ENCODE data around the gene ANXA1.

The ANXA1 gene

GRCh38 chr9:73131461-73131860 lies 20.2 kb upstream of the ANXA1 start:
- TF ChIP-seq CTCF (IDR thresholded peaks at IDR 0.05; ENCODE audit: insufficient read depth, missing control alignments): no peak
- no peak for DNase-seq (ENCODE audit: insufficient read length, low spot score)
- no peak for FAIRE-seq

- DNase-seq (ENCODE audit: insufficient read length, low spot score) (no peak), FAIRE-seq (no peak)
- no peak for TF ChIP-seq CTCF (IDR thresholded peaks at IDR 0.05; ENCODE audit: insufficient read depth, missing control alignments)
Observed at GRCh38 chr9:73132034-73132776, 19.5 kb upstream of the ANXA1 start.

GRCh38 chr9:73133022-73133651 lies 18.5 kb upstream of the ANXA1 start:
- FAIRE-seq (no peak), DNase-seq (ENCODE audit: insufficient read length, low spot score) (no peak)
- no peak for TF ChIP-seq CTCF (IDR thresholded peaks at IDR 0.05; ENCODE audit: insufficient read depth, missing control alignments)

GRCh38 chr9:73133921-73134407 lies 17.7 kb upstream of the ANXA1 start:
- no peak for DNase-seq (ENCODE audit: insufficient read length, low spot score)
- no peak for FAIRE-seq
- TF ChIP-seq CTCF (IDR thresholded peaks at IDR 0.05; ENCODE audit: insufficient read depth, missing control alignments): no peak

- FAIRE-seq: no peak
Observed at GRCh38 chr9:73135394-73135793, 16.3 kb upstream of the ANXA1 start.

GRCh38 chr9:73137286-73137899 lies 14.3 kb upstream of the ANXA1 start:
- TF ChIP-seq CTCF (IDR thresholded peaks at IDR 0.05; ENCODE audit: insufficient read depth, missing control alignments): no peak
- no peak for DNase-seq (ENCODE audit: insufficient read length, low spot score)
- peak; percentile 21 for FAIRE-seq

More at GRCh38 chr9:73135394-73135793, 16.3 kb upstream of the ANXA1 start:
- DNase-seq (ENCODE audit: insufficient read length, low spot score): no peak
- TF ChIP-seq CTCF (IDR thresholded peaks at IDR 0.05; ENCODE audit: insufficient read depth, missing control alignments): no peak
